Neural cell (in vitro differentiated cells): ENCODE data around the gene IRS2. TPM values are rescaled to one million over a fixed set of nuclear protein-coding genes. Genes with fewer than 3 reads are reported as not detected.
A peak's percentile ranks its signal among the peaks of the same experiment; 100 is the strongest.
"Not testable (repeated sequence)": the region's sequence is repeated elsewhere in the genome, so short reads cannot be mapped to it uniquely, and the experiment has no call there.

Source experiments
- H2AFZ ChIP-seq: fragments of 200-600, 300-800 bp; sonication (generic), shearing (Covaris generic); 2 replicates; pipeline ENCODE4 v1.6.0; 2014; ENCODE audit warnings: low read depth, mild to moderate bottlenecking, antibody characterized with exemption, low read length, moderate library complexity
- H3F3A ChIP-seq: fragments of 200-600 bp; shearing (Covaris generic); 2 replicates; pipeline ENCODE4 v1.6.1; 2016; ENCODE audit warnings: mild to moderate bottlenecking, moderate library complexity, mixed read lengths, antibody characterized with exemption, low read length; ENCODE audit not compliant: insufficient read depth, poor library complexity, severe bottlenecking
- H3K27ac ChIP-seq: fragments of 200-600, 300-800 bp; sonication (generic), shearing (Covaris generic); 2 replicates; pipeline ENCODE4 v1.5.1; 2014; ENCODE audit warnings: mild to moderate bottlenecking, low read length, moderate library complexity
- H3K27me3 ChIP-seq: fragments of 300-800, 200-600 bp; sonication (generic), shearing (Covaris generic); 2 replicates; pipeline ENCODE4 v1.6.0; 2014; ENCODE audit warnings: mild to moderate bottlenecking, low read depth, low read length, moderate library complexity; ENCODE audit not compliant: insufficient read depth
- H3K36me3 ChIP-seq: fragments of 300-800, 200-600 bp; sonication (generic), shearing (Covaris generic); 2 replicates; pipeline ENCODE4 v1.5.1; 2014; ENCODE audit warnings: mild to moderate bottlenecking, antibody characterized with exemption, low read length, moderate library complexity; ENCODE audit not compliant: insufficient read depth
- H3K4me2 ChIP-seq: fragments of 300-800, 200-600 bp; sonication (generic), shearing (Covaris generic); 2 replicates; pipeline ENCODE4 v1.6.0; 2014; ENCODE audit warnings: mild to moderate bottlenecking, low read length
- H3K4me3 ChIP-seq: fragments of 300-800, 200-600 bp; sonication (generic), shearing (Covaris generic); 2 replicates; pipeline ENCODE4 v1.5.1; 2014; ENCODE audit warnings: mild to moderate bottlenecking, low read length, moderate library complexity
- H3K79me2 ChIP-seq: fragments of 200-600 bp; shearing (Covaris generic); replicated peaks from 2 replicates; pipeline ENCODE4 v1.6.0; 2014; ENCODE audit warnings: mild to moderate bottlenecking, low read length, moderate library complexity; ENCODE audit not compliant: insufficient read depth
- H3K9ac ChIP-seq: fragments of 300-800, 200-600 bp; sonication (generic), shearing (Covaris generic); 2 replicates; pipeline ENCODE4 v1.6.1; 2016; ENCODE audit warnings: mild to moderate bottlenecking, low read length, mixed read lengths
- H3K9me2 ChIP-seq: fragments of 200-600 bp; shearing (Covaris generic); 2 replicates; pipeline ENCODE4 v1.6.1; 2016; ENCODE audit warnings: mild to moderate bottlenecking, low read length, mixed read lengths; ENCODE audit not compliant: insufficient read depth
- H3K9me3 ChIP-seq: fragments of 200-600, 300-800 bp; sonication (generic), shearing (Covaris generic); 2 replicates; pipeline ENCODE4 v1.6.1; 2016; ENCODE audit warnings: mild to moderate bottlenecking, mixed run types, low read length, moderate library complexity, mixed read lengths
- H4K20me1 ChIP-seq: fragments of 200-600 bp; shearing (Covaris generic); 2 replicates; pipeline ENCODE4 v1.6.1; 2016; ENCODE audit warnings: mild to moderate bottlenecking, mixed run types; ENCODE audit not compliant: insufficient read depth
- CTCF ChIP-seq: fragments of 450-650 bp; IDR thresholded peaks from 2 replicates; pipeline ENCODE4 v1.5.1; 2014; ENCODE audit warnings: antibody characterized with exemption, mild to moderate bottlenecking, moderate library complexity; ENCODE audit not compliant: poor library complexity, severe bottlenecking
- EP300 ChIP-seq: fragments of 450-650 bp; conservative IDR thresholded peaks from 2 replicates; pipeline ENCODE4 v1.6.1; 2014; ENCODE audit warnings: antibody characterized with exemption, mild to moderate bottlenecking, moderate library complexity; ENCODE audit not compliant: poor library complexity, severe bottlenecking
- EZH2 ChIP-seq: fragments of 200-600, 300-800 bp; shearing (Covaris generic), sonication (generic); IDR thresholded peaks from 2 replicates; pipeline ENCODE4 v1.6.1; 2014; ENCODE audit warnings: antibody characterized with exemption, low read length, borderline replicate concordance, mild to moderate bottlenecking; ENCODE audit not compliant: insufficient read depth, poor library complexity, severe bottlenecking
- MXI1 ChIP-seq: fragments of 450-650 bp; conservative IDR thresholded peaks from 2 replicates; pipeline ENCODE4 v1.6.1; 2014; ENCODE audit warnings: antibody characterized with exemption, mild to moderate bottlenecking; ENCODE audit not compliant: poor library complexity, severe bottlenecking
- POLR2AphosphoS5 ChIP-seq: IDR thresholded peaks from 2 replicates; pipeline ENCODE4 v1.6.1; 2012
- RAD21 ChIP-seq: fragments of 450-650 bp; conservative IDR thresholded peaks from 2 replicates; pipeline ENCODE4 v1.6.1; 2014; ENCODE audit warnings: antibody characterized with exemption, mild to moderate bottlenecking, moderate library complexity
- REST ChIP-seq: IDR thresholded peaks from 2 replicates; pipeline ENCODE4 v1.6.1; 2012; ENCODE audit warnings: borderline replicate concordance
- SMC3 ChIP-seq: fragments of 450-650 bp; conservative IDR thresholded peaks from 2 replicates; pipeline ENCODE4 v1.6.1; 2014; ENCODE audit warnings: antibody characterized with exemption, mild to moderate bottlenecking, moderate library complexity; ENCODE audit not compliant: poor library complexity
- TAF1 ChIP-seq: IDR thresholded peaks from 2 replicates; pipeline ENCODE4 v1.6.1; 2012; ENCODE audit warnings: low read depth
- polyA plus RNA-seq: library from polyadenylated mRNA; depleted of rRNA; stranded (reverse); fragments of >200 nt; gene quantifications from 2 replicates; pipeline ENCODE4 v1.2.3, GENCODE V29; 2014

IRS2 gene
- polyA plus RNA-seq, 1 donor from 2014 or later, result 7.1 TPM

GRCh38 chr13:109732470-109733170, 53.8 kb downstream of the IRS2 start:
- not testable (repeated sequence) for H3K79me2 ChIP-seq, H4K20me1 ChIP-seq, H2AFZ ChIP-seq, H3K4me3 ChIP-seq, H3K9me3 ChIP-seq, H3K27ac ChIP-seq, H3F3A ChIP-seq, H3K36me3 ChIP-seq, H3K4me2 ChIP-seq, H3K27me3 ChIP-seq, H3K9ac ChIP-seq, H3K9me2 ChIP-seq

GRCh38 chr13:109730812-109731335, 55.5 kb downstream of the IRS2 start:
- Histone ChIP-seq H3K36me3 (no peaks in the 10 kb centered on the region), H3K4me3 (no peak overlapping the region), H3K9me3 (no peaks in the 10 kb centered on the region), H3K27ac (no peak overlapping the region), H3K27me3 (no peaks in the 10 kb centered on the region), H4K20me1 (no peaks in the 10 kb centered on the region), H3F3A (no peaks in the 10 kb centered on the region), H3K4me2 (no peak overlapping the region), H3K9ac (no peak overlapping the region), H2AFZ (no peak overlapping the region), H3K79me2 (no peaks in the 10 kb centered on the region), H3K9me2 (no peaks in the 10 kb centered on the region)
- TF ChIP-seq RAD21 (no peak), CTCF (no peak)

- no peak overlapping the region for H3K4me2 ChIP-seq
- no peaks in the 10 kb centered on the region for H3F3A ChIP-seq
- no peak overlapping the region for H3K4me3 ChIP-seq
- no peaks in the 10 kb centered on the region for H3K9me3 ChIP-seq
- no peak overlapping the region for H2AFZ ChIP-seq
- no peak overlapping the region for H3K27ac ChIP-seq
- TF ChIP-seq EP300 (no peak), MXI1 (no peak), EZH2 (no peak), SMC3 (no peak), POLR2AphosphoS5 (no peak), CTCF (no peak), RAD21 (no peak), REST (no peak), TAF1 (no peak)
- H3K27me3 ChIP-seq, result no peaks in the 10 kb centered on the region
- no peaks in the 10 kb centered on the region for H4K20me1 ChIP-seq
- no peaks in the 10 kb centered on the region for H3K79me2 ChIP-seq
- H3K9me2 ChIP-seq, result no peaks in the 10 kb centered on the region
- no peaks in the 10 kb centered on the region for H3K36me3 ChIP-seq
- peak overlapping the region; percentile 2 for H3K9ac ChIP-seq
These were observed 57.3 kb downstream of the IRS2 start for GRCh38 chr13:109728791-109729731.
